Progenitor cell of endocrine pancreas (in vitro differentiated cells): ENCODE results near the gene RFC3. TPM values are rescaled to one million over a fixed set of nuclear protein-coding genes. Genes with fewer than 3 reads are reported as not detected.

Source experiments
- DNase-seq: peaks from one replicate; pipeline ENCODE4 v3.0.0; 2021; ENCODE audit warnings: low spot score; ENCODE audit not compliant: unreplicated experiment
- H3K27ac Mint-ChIP-seq: 2 replicates; pipeline ENCODE4 v1.8.0; 2021; ENCODE audit warnings: mild to moderate bottlenecking, moderate library complexity, mixed read lengths
- H3K27me3 Mint-ChIP-seq: 2 replicates; pipeline ENCODE4 v1.8.0; 2021; ENCODE audit warnings: mixed read lengths
- H3K36me3 Mint-ChIP-seq: 2 replicates; pipeline ENCODE4 v1.8.0; 2022; ENCODE audit warnings: mixed read lengths; ENCODE audit not compliant: insufficient read depth
- H3K4me1 Mint-ChIP-seq: 2 replicates; pipeline ENCODE4 v1.8.0; 2021; ENCODE audit warnings: low read depth, mixed read lengths
- H3K4me3 Mint-ChIP-seq: 2 replicates; pipeline ENCODE4 v1.8.0; 2021; ENCODE audit warnings: low read depth, mild to moderate bottlenecking, moderate library complexity, mixed read lengths
- H3K9me3 Mint-ChIP-seq: 2 replicates; pipeline ENCODE4 v1.8.0; 2021; ENCODE audit warnings: low read depth, mixed read lengths
- CTCF ChIP-seq: fragments of 200-600 bp; sonication (generic); IDR thresholded peaks from one replicate; pipeline ENCODE4 v1.5.0; 2021; ENCODE audit warnings: antibody characterized with exemption, mild to moderate bottlenecking; ENCODE audit not compliant: unreplicated experiment
- total RNA-seq: library from RNA; stranded (reverse); gene quantifications from 2 replicates; pipeline ENCODE4 v1.2.1, GENCODE V29; 2021

The RFC3 gene
- total RNA-seq, 1 donor from 2014 or later = 21.1 TPM

- Mint-ChIP-seq H3K9me3 (no peaks in the 10 kb centered on the region), H3K27ac (no peak overlapping the region), H3K4me3 (no peak overlapping the region), H3K4me1 (no peaks in the 10 kb centered on the region), H3K36me3 (no peaks in the 10 kb centered on the region), H3K27me3 (no peaks in the 10 kb centered on the region)
- DNase-seq = no peak
- no peak for TF ChIP-seq CTCF
Observed at GRCh38 chr13:33789066-33789606, 28.8 kb upstream of the RFC3 start.

- H3K27ac Mint-ChIP-seq = no peak overlapping the region
- no peaks in the 10 kb centered on the region for H3K27me3 Mint-ChIP-seq
- no peak for DNase-seq
Observed at GRCh38 chr13:33789739-33790138, 28.2 kb upstream of the RFC3 start.

GRCh38 chr13:33793726-33794125 lies 24.2 kb upstream of the RFC3 start:
- TF ChIP-seq CTCF = no peak
- no peaks in the 10 kb centered on the region for H3K9me3 Mint-ChIP-seq

More at GRCh38 chr13:33789739-33790138, 28.2 kb upstream of the RFC3 start:
- Mint-ChIP-seq H3K4me3 (no peak overlapping the region), H3K36me3 (no peaks in the 10 kb centered on the region), H3K9me3 (no peaks in the 10 kb centered on the region), H3K4me1 (no peaks in the 10 kb centered on the region)
- TF ChIP-seq CTCF = no peak

GRCh38 chr13:33794576-33794975 lies 23.4 kb upstream of the RFC3 start:
- no peaks in the 10 kb centered on the region for H3K36me3 Mint-ChIP-seq
- no peaks in the 10 kb centered on the region for H3K9me3 Mint-ChIP-seq
- H3K4me3 Mint-ChIP-seq = no peak overlapping the region
- no peaks in the 10 kb centered on the region for H3K27me3 Mint-ChIP-seq
- H3K4me1 Mint-ChIP-seq = no peaks in the 10 kb centered on the region
- TF ChIP-seq CTCF = no peak
- no peak for DNase-seq
- H3K27ac Mint-ChIP-seq = no peak overlapping the region

More at GRCh38 chr13:33793726-33794125, 24.2 kb upstream of the RFC3 start:
- Mint-ChIP-seq H3K4me1 (no peaks in the 10 kb centered on the region), H3K4me3 (no peak overlapping the region), H3K27ac (no peak overlapping the region), H3K27me3 (no peaks in the 10 kb centered on the region), H3K36me3 (no peaks in the 10 kb centered on the region)
- no peak for DNase-seq

- H3K27ac Mint-ChIP-seq = no peak overlapping the region
- no peaks in the 10 kb centered on the region for H3K27me3 Mint-ChIP-seq
- no peak for TF ChIP-seq CTCF
- H3K4me1 Mint-ChIP-seq = no peaks in the 10 kb centered on the region
- no peak for DNase-seq
- no peaks in the 10 kb centered on the region for H3K9me3 Mint-ChIP-seq
- no peak overlapping the region for H3K4me3 Mint-ChIP-seq
- H3K36me3 Mint-ChIP-seq = no peaks in the 10 kb centered on the region
Observed at GRCh38 chr13:33796095-33796494, 21.9 kb upstream of the RFC3 start.
